ENCODE measurements around the gene MYO5B. TPM values are rescaled to one million over a fixed set of nuclear protein-coding genes. Genes with fewer than 3 reads are reported as not detected.

The MYO5B gene
- total RNA-seq, 4 donors from 2014 or later = 0.29 to 14.7 (median 1.2) TPM

DNA sequence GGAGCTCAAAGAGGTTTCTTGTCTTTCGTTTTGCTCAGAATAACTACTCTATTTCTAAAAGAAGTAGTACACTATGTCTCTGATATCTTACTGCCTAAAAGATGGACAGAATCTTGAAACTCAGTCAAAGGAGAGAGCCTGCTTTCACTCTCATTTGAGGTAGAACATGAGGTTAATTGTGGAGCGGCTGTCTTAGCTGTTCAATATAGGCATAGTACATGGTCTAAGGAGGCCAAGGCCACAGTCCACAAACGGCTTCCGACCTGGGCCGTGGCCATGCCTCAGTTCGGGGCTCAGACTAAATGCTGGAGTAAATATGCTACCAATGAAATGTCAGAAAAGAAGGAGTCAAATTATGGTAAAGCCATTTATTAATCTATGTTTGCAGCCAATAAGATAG, 195.8 kb downstream of the MYO5B start:
- TF ChIP-seq CTCF (IDR thresholded peaks at IDR 0.05) (no peak), POLR2A (IDR thresholded peaks at IDR 0.05) (no peak)
- DNase-seq = no peak
- Histone ChIP-seq H3K4me3 (no peak overlapping the region), H3K27me3 (no peaks in the 10 kb centered on the region), H3K36me3 (no peaks in the 10 kb centered on the region), H3K27ac (no peak overlapping the region), H3K9me3 (no peaks in the 10 kb centered on the region), H3K4me1 (no peaks in the 10 kb centered on the region)
- intact Hi-C loops (cut with DNase I; ENCODE audit: low total_unique reads) = no loop called here

- H3K4me1 ChIP-seq = no peaks in the 10 kb centered on the region
- H3K27ac ChIP-seq = no peak overlapping the region
- no peak for DNase-seq
- no peaks in the 10 kb centered on the region for H3K36me3 ChIP-seq
- TF ChIP-seq POLR2A (IDR thresholded peaks at IDR 0.05) (no peak), CTCF (IDR thresholded peaks at IDR 0.05) (no peak)
- no peaks in the 10 kb centered on the region for H3K9me3 ChIP-seq
- H3K4me3 ChIP-seq = no peak overlapping the region
- intact Hi-C loops (cut with DNase I; ENCODE audit: low total_unique reads) = no loop called here
- no peaks in the 10 kb centered on the region for H3K27me3 ChIP-seq
Observed at GRCh38 chr18:49997558-49997957, 197.4 kb downstream of the MYO5B start.

DNA sequence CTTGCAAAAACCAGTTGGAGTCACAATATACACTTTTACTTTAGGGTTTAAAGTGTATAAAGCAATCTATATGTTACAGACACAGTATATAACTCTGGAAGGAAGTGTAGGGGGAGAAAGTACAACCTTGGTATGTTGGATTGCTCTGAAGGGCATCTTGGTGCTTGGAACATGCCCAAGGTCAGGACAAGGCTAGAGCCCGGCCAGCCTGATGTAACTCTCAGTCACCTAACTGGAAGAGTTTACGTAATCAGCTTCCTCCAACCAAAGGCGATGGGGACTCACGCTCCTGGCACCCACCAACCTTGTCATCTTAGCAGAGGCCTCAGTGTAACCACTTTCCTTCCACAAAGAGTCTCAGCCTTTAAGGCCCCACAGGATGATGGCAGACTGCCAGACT, 200.5 kb downstream of the MYO5B start:
- Histone ChIP-seq H3K36me3 (no peaks in the 10 kb centered on the region), H3K9me3 (no peaks in the 10 kb centered on the region), H3K27me3 (no peaks in the 10 kb centered on the region), H3K4me1 (no peaks in the 10 kb centered on the region), H3K27ac (no peak overlapping the region), H3K4me3 (no peak overlapping the region)
- DNase-seq = no peak
- intact Hi-C loops (cut with DNase I; ENCODE audit: low total_unique reads) = no loop called here
- TF ChIP-seq POLR2A (IDR thresholded peaks at IDR 0.05) = no peak
- no peak for TF ChIP-seq CTCF (IDR thresholded peaks at IDR 0.05)

DNA sequence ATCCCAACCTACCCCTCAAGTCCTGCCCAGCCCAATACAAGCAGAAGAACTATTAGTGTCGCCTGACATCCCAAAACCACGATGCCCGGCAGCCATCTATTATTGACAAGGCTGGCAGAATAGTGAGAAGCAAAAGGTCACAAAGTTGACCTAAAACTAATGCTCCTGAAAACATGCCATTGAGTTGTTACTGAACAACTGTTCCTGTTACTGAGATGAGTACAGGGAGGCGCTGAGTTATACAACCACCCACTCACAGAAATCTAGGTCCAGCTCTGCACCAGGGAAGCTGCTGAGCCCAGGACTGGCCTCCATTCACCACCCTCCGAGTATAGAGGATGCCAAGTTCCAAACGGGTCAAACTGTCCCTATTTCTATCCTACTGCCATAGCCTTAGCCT, 201.6 kb downstream of the MYO5B start:
- no peak overlapping the region for H3K27ac ChIP-seq
- H3K36me3 ChIP-seq = no peaks in the 10 kb centered on the region
- no peak overlapping the region for H3K4me3 ChIP-seq
- intact Hi-C loops (cut with DNase I; ENCODE audit: low total_unique reads) = no loop called here
- no peaks in the 10 kb centered on the region for H3K27me3 ChIP-seq
- H3K9me3 ChIP-seq = no peaks in the 10 kb centered on the region
- DNase-seq = no peak
- no peak for TF ChIP-seq CTCF (IDR thresholded peaks at IDR 0.05)
- TF ChIP-seq POLR2A (IDR thresholded peaks at IDR 0.05) = no peak
- H3K4me1 ChIP-seq = no peaks in the 10 kb centered on the region

GRCh38 chr18:49988733-49989132, 206.2 kb downstream of the MYO5B start:
- Histone ChIP-seq H3K9me3 (no peaks in the 10 kb centered on the region), H3K4me1 (no peaks in the 10 kb centered on the region), H3K27me3 (no peaks in the 10 kb centered on the region), H3K27ac (no peak overlapping the region), H3K36me3 (no peaks in the 10 kb centered on the region), H3K4me3 (no peak overlapping the region)
- no peak for DNase-seq
- TF ChIP-seq POLR2A (IDR thresholded peaks at IDR 0.05) (no peak), CTCF (IDR thresholded peaks at IDR 0.05) (no peak)
- intact Hi-C loops (cut with DNase I; ENCODE audit: low total_unique reads) = no loop called here
